Calu3 (cell line): ENCODE results near the gene MAVS. TPM values are rescaled to one million over a fixed set of nuclear protein-coding genes. Genes with fewer than 3 reads are reported as not detected.
A peak's percentile ranks its signal among the peaks of the same experiment; 100 is the strongest.

Experiments used
- BruUV-seq: library from RNA; stranded (reverse); fragments of 400-500 nt; replicated peaks from 2 replicates; lab custom pipeline; 2021; lab: Mats Ljungman, UMichigan
- CTCF ChIA-PET: fragments of 300-600 bp; sonication (Branson Sonifier 250); formaldehyde crosslinking; loops from one replicate; lab custom pipeline; 2022; ENCODE audit warnings: antibody characterized with exemption; lab: Charles Lee
- DNase-seq: peaks from one replicate; pipeline ENCODE4 v3.0.0; 2022
- H3K27ac Mint-ChIP-seq: one replicate; pipeline ENCODE4 v1.8.0; 2022; ENCODE audit warnings: mixed read lengths; ENCODE audit not compliant: unreplicated experiment
- H3K27me3 Mint-ChIP-seq: one replicate; pipeline ENCODE4 v1.8.0; 2022; ENCODE audit warnings: mixed read lengths; ENCODE audit not compliant: unreplicated experiment
- H3K36me3 Mint-ChIP-seq: one replicate; pipeline ENCODE4 v1.8.0; 2022; ENCODE audit warnings: mild to moderate bottlenecking, moderate library complexity, mixed read lengths; ENCODE audit not compliant: insufficient read depth, unreplicated experiment
- H3K4me1 Mint-ChIP-seq: one replicate; pipeline ENCODE4 v1.8.0; 2022; ENCODE audit warnings: mild to moderate bottlenecking, low read depth, mixed read lengths; ENCODE audit not compliant: unreplicated experiment
- H3K4me3 Mint-ChIP-seq: one replicate; pipeline ENCODE4 v1.8.0; 2022; ENCODE audit warnings: mild to moderate bottlenecking, low read depth, moderate library complexity, mixed read lengths; ENCODE audit not compliant: unreplicated experiment
- H3K9me3 Mint-ChIP-seq: one replicate; pipeline ENCODE4 v1.8.0; 2022; ENCODE audit warnings: low read depth, mixed read lengths; ENCODE audit not compliant: unreplicated experiment
- CTCF ChIP-seq: fragments of 200-600 bp; IDR thresholded peaks from one replicate; pipeline ENCODE4 v1.8.0; 2022; ENCODE audit warnings: antibody characterized with exemption; ENCODE audit not compliant: unreplicated experiment
- intact Hi-C: fragments of 100-400 bp; cut with micrococcal nuclease; formaldehyde crosslinking; loops from one replicate; pipeline ENCODE4 v1.10.0; 2022; ENCODE audit not compliant: unreplicated experiment
- total RNA-seq: library from RNA; stranded (reverse); gene quantifications from 2 replicates; pipeline ENCODE4 v1.2.3, GENCODE V29; 2022

MAVS gene
- total RNA-seq, 1 experiment from 2014 or later: 29.8 TPM

GRCh38 chr20:3815703-3816315 lies 30.8 kb upstream of the MAVS start:
- CTCF ChIA-PET: no interaction called here
- Mint-ChIP-seq H3K27me3 (no peaks in the 10 kb centered on the region), H3K4me1 (peaks cover 34% of the 10 kb centered on the region), H3K27ac (no peak overlapping the region), H3K36me3 (peaks cover 35% of the 10 kb centered on the region), H3K9me3 (no peaks in the 10 kb centered on the region), H3K4me3 (no peak overlapping the region)
- BruUV-seq: no TSS peak
- no peak for DNase-seq
- TF ChIP-seq CTCF: no peak
- intact Hi-C loops: no loop called here

- H3K9me3 Mint-ChIP-seq: no peaks in the 10 kb centered on the region
- peak; percentile 74 for DNase-seq
- no peak overlapping the region for H3K27ac Mint-ChIP-seq
- H3K4me1 Mint-ChIP-seq: peaks cover 17% of the 10 kb centered on the region
- no TSS peak for BruUV-seq
- CTCF ChIA-PET: interaction anchor here (0.6 to 4.0 kb wide), 4 partner anchors 32 to 102 kb away, joined by 3 to 25 read pairs (median 6); partner anchors contain the start of genes ADISSP and CENPB
- intact Hi-C loops: no loop called here
- H3K36me3 Mint-ChIP-seq: peaks cover 19% of the 10 kb centered on the region
- H3K4me3 Mint-ChIP-seq: no peak overlapping the region
- TF ChIP-seq CTCF: peak; percentile 55
- no peaks in the 10 kb centered on the region for H3K27me3 Mint-ChIP-seq
Measured at GRCh38 chr20:3818155-3819151, 28.2 kb upstream of the MAVS start.

- Mint-ChIP-seq H3K27me3 (no peaks in the 10 kb centered on the region), H3K36me3 (peaks cover 21% of the 10 kb centered on the region), H3K27ac (peak overlapping the region; percentile 92), H3K9me3 (no peaks in the 10 kb centered on the region), H3K4me3 (peak overlapping the region; percentile 81), H3K4me1 (peaks cover 14% of the 10 kb centered on the region)
- TF ChIP-seq CTCF: no peak
- CTCF ChIA-PET: interaction anchor here (0.6 to 4.0 kb wide), 3 partner anchors 33 to 51 kb away, joined by 3 to 25 read pairs (median 5); partner anchors contain the start of genes CENPB and SPEF1
- intact Hi-C loops: loop anchor here (2.0 kb wide), 1 partner anchor 33 kb away; the partner anchor contains the start of gene CENPB
- no TSS peak for BruUV-seq
- DNase-seq: no peak
Measured at GRCh38 chr20:3819411-3820047, 27.1 kb upstream of the MAVS start.
